DMS114 treated with DMSO at 0.1 percent for 48 hours (cell line): Measurements from ENCODE around the gene FBXW11.
A peak's percentile ranks its signal among the peaks of the same experiment; 100 is the strongest.
"Not testable (repeated sequence)": the region's sequence is repeated elsewhere in the genome, so short reads cannot be mapped to it uniquely, and the experiment has no call there.

Experiments
- DNase-seq: peaks from one replicate; lab custom pipeline; 2025; ENCODE audit not compliant: unreplicated experiment; lab: John Stamatoyannopoulos, UW

The FBXW11 gene

DNA sequence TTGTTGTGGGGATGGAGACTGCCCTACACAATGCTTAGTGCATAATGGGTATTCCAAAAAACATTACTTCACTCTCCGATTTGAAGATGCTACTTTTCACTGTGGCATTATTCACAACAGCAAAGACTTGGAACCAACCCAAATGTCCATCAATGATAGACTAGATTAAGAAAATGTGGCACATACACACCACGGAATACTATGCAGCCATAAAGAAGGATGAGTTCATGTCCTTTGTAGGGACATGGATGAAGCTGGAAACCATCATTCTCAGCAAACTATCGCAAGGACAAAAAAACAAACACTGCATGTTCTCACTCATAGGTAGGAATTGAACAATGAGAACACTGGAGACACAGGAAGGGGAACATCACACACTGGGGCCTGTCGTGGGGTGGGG, 90.7 kb downstream of the FBXW11 start:
- not testable (repeated sequence) for DNase-seq

DNA sequence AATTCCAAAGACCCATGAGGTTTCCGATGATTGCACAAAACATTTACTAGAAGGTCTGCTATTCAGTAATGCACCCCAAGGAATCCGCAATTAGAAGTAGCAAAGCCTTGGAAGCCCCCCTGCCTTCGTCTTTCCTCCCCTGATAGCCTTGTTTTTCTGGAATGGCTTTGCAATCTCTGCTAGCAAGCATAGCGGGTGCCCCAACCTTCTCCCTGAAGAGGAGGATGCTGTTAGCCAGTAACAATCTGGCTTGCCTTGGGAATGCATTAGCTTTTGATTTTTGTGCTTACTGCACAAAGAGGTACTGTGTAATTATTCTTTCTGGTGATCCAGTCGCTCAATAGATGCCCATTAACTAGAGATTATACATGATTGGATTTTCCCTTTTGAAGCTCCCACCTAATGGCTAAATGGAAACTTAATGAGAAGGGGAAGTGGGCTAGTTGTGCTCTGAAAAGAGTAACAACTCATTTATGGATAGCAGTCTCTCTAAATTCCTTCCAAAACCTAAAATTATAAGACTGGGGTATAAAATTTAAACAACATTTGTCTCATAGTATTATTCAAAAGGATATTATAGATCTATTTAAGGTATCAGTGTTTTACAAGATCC, 91.6 kb downstream of the FBXW11 start:
- DNase-seq: no peak

DNA sequence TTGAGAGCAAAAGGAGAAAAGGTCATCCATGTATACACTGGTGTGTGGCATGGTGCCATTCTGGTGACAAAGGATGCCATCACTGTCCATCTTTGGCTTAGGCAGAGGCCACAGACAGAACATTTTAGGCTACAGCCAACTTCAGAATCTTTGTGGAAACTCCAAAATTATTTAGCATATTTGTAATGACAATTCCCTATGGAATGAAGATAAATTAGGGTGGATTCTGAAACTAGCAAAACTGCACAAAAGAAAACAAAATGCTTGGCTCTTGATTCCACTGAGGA, 92.5 kb downstream of the FBXW11 start:
- no peak for DNase-seq

DNA sequence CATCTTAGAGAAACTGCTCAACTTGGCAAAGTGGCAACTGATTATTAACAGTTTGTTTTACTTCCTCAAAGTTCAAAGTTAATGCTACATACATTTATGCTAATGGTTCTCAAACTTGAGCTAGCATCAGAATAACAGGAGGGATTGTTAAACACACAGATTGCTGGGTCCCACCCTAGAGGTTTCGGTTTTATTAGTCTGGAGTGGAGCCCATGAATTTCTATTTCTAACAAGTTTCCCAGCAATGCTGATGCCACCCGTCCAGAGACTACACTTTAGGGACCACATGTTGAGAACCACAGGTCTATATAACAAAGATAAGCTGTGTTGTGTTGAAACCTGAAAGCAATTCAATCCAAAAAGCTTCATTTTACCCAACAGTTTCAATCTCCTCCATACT, 95.3 kb downstream of the FBXW11 start:
- DNase-seq: no peak

DNA sequence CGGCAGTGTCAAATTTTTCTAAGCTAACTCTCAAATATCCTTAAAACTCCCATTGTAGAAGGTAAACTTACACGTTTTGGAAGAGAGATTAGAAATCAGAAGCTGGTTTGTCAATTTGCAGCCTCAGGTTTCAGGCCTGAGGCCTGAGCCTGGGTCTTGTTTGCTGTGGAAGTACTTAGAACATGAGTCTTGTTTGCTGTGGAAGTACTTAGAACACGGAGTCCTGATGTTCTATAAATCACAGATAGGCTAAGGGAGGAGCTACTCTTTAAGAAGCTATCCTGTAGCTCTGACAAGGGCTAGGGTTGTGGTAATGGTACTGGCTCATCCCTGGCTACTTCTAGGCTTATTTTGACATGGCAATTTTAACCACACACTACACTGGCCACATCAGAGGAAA, 97.8 kb downstream of the FBXW11 start:
- DNase-seq: no peak

DNA sequence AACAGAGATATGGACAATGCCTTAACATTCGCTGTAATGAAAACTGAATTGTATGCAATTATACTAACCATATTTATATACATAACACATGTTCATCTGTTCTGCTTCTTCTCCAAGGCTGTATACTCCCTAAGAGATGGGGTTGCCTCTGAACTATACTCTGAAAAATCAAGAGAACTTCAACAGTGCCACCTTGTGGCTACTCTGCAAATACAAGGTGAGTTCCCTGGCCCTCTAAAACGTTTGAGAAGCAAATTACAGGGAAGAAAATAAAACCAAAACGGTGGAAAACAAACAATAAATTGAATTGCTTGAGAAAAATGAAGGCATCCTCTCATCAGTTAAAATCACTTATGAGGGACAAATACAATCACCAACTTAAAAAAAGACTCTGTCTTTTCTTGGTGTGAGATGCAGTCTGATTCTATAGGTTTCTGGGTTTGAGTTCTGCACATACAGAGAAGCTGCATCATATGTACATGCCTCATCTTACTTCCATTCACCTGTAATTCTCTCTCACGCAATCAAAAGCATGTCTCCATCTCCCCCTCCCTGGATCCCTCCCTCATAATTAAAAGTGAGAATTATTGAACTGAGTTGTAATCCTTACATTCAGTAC, 98.6 kb downstream of the FBXW11 start:
- peak; percentile 59 for DNase-seq

DNA sequence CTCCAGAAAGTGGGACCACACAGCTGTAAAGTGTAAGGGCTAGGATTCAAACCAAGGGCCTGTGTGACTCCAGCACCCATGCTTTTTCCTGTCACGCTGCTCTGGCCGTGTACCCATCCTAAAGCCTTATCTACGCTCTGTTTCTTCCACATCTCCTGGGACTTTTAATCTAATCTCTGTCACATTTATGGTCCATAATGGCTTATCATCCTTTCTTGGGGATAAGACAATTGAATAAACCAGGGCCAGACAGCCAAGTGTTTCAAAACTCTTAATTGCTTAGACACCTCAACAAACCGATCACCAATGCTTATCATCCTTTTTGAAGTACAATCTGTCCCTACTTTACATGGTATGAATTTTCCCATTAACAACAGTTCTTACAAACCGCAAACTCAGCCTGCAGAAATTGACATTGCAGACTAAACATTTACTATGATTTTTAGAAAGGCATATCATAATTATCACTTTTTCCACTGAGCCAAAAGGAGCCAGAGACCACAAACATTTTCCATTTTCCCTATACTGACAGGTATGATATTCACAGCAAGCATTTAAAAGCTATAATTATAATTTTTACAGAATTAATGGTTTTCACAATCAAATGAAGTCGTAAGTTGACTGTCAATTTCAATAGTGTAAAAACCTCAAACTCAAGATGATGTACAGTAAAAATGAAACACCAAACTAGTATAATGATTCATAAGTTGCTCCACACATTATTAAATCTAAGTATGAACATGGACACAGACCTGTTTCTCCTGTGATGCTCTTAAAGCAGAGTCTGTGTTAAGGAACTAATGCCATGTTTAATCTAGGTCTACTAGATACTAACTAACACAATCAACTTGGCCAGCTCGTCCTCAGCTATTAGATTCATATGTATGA, 99.5 kb downstream of the FBXW11 start:
- no peak for DNase-seq

DNA sequence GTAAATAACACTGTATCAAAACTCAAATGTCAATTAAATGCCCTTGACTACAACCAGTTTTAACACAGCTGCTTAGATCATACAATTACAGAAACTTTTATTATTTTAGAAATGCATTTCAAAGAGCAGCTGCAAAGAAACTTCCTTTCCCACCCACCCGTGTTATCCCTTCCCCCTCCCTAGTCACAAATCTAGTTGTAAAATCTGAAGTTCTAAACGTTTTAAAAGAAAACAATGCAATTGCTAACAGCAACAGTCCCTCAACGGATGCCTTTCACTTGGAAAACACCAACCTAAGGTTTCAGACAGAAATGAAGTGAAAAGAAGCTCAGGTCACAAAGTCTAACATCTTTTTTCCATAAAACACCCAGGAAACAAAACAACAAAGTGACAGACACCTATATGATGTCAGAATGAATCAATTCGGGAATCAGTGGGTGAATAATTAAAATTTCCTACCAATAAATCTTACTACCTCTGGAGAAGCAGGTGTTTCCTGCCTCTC, 100.3 kb downstream of the FBXW11 start:
- no peak for DNase-seq

DNA sequence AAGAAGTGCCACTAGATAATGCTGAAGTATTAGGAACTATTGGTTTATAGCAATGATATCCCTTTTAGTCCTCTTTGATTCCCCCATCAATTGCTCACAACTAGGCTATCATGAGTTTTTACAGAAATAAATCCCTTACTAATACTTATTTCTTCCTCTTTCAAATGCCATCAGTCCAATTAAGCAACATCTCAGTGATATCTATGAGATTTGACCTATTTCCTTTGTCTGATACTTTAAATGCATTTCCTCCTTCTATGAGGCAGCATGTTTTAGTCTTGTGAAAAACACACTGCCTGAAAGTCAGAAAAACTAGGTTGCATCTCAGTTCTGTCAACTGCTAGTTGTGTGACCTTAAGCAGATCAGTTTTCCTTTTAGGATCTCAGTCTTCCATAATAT, 101.6 kb downstream of the FBXW11 start:
- no peak for DNase-seq

DNA sequence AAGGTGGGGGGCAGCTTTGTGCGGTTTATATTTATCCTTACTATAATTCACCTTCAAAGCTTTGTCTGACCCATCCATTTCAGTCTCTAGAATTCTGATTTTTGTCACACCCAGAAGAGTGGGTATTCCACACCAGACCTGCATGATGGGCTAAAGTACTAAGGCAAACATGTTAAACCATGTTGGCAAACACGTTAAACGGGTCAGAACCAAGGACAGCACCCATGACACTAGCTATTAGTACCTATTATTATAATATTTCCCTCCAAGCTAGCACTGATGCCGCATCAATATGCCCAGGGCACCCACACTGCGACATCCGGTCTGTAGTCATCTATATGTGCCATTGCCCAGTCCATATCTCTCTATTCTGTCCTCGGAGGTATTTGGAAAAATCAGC, 104.7 kb downstream of the FBXW11 start:
- DNase-seq: no peak

DNA sequence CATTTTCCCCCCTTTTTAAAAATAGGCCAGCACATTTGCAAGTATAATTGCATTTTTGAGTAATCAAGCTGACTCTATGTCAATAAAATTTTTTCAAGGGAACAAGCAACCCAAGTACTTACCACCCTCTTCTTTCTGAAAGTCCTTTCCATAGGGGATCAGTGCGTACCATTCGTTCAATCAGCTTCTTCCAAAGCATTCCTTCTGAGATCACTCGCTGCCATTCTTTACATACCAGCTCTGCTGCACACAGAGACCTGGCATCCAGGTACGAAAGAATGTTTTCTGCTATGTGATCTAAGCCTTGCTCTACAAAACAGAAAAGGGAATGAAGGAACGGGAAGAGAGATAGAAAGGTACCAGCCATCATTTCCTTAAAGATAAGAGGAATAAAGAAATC, 106.6 kb downstream of the FBXW11 start:
- no peak for DNase-seq

DNA sequence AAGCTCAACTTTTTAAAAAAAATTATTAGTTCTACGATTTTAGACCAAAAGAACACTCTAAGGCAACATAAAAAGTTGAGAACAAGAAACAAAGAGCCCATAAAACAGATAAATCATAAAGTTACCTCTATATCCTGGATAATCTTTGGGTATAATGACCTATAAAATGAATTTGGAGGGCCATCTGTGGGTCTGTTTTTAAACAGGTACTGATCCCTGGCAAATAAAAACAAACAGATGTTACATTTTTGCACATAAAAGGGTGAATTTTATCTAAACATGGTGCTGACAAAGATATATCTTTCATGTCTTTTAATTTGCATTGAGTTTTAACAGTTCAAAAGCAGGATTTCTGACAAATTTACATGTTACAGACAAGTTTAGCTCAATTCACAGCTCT, 107.6 kb downstream of the FBXW11 start:
- no peak for DNase-seq

DNA sequence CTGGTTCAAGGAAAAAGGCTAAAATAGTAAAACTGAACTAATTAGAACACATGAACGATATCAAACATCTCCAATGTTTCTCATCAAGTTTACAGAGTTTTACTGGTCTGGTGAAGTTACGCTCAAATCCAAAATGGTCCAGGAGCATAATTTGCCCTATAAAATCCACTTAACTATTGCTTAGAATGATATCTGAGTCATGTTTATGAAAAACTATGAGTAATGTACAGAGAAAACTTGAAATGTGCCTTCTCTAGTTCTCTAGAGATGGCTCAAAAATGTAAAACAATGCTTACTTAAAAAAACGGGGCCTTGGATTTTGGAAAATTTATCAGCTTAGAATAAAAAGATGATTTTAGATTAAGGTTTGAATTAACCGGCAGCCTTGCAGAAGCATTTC, 108.1 kb downstream of the FBXW11 start:
- DNase-seq: no peak

DNA sequence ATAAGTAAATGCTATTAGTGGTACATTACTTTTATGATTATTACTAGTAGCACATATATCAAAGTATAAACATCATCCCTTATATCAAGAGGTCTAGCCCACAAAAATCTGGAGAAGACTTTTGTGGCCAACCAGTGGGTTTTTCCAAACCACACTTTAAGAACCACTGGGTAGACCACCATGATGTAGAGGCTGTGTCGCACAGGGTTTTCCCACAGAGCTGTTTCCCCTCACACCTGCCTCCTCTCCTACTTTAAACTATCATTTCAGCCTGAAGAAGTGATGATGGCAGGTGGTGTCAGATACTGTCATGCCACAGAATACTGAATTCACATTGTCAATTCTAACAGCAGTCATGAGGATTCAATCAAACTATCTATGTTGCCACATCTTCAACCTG, 109.2 kb downstream of the FBXW11 start:
- no peak for DNase-seq

DNA sequence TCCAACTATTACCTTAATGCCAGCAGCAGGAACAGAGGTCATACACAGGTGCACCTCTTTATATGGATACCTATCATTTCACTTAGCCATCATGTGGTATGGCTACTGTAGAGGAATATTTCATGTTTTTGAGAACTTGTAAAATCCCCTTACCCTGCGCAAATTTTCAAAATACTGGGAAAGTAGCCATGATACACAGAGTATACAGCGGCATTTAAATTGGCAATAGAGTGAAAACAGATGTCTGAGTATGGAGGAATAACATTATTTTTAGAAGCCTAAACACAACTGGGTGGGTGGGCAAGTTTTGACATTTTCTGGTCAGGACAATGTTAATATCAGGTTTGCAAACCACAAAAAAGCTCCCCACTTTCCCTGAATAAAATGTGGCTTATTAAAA, 111.4 kb downstream of the FBXW11 start:
- DNase-seq: no peak

DNA sequence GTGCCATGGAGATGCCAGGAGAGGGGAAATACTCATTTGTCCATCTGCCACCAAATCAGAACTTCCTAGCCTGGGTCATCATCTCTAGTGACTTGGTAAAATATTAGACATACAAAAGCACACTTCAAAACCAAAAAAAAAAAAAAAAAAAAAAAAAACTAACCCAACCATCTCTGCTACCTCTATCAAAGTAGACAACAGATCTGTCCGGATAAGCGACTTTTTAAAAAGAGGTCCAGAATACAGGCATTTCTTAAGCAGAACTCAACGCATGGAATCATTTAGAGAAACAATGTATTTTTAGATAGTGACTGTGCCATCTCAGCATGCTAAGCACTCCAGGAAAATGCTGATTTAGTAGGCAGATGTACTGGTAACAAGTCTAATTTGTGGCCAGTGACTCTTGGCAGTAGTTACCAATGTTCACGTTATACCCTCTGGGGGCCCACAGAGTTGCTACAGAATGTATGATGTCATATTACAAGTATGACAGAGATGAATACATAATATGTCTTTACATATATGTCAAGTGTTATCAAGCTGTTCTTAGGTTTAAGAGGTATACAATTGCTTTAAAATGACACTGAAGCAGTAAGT, 113.0 kb downstream of the FBXW11 start:
- DNase-seq: no peak

DNA sequence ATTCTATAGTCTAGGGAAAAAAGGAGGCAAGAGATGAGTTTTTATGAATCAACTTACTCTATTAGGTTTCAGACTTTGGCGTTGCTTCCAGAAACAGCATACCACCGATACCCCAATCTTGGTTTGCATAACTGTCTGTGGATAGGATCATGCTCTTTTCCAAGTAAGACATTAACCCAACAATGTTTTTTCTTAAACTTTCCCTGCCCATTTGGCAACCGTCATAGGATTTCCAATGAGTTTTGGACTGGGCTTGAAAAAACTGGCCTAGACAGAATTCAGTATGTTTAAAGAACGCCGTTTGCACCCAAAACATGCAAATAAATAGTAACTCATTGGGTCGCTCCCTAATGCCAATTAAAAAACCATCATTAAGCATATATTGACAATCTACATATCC, 114.8 kb downstream of the FBXW11 start:
- no peak for DNase-seq

DNA sequence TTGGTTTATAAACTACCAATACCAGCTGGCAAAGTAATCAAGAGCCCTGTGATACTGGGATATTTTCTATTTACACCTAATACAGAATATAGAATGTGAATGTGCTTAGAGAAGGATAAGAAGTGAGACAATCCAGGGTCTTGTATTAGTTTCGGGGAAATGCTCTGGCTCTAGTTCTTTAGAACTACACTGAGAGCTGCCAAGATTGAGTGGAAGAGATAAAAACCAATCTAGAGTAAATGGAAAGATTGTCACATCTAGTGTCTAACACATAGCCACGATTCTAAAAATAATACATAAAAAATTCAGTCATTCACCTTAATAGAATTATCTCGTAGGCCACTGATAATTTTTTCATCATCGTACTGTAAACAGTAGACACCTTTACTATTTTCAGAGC, 115.3 kb downstream of the FBXW11 start:
- no peak for DNase-seq

DNA sequence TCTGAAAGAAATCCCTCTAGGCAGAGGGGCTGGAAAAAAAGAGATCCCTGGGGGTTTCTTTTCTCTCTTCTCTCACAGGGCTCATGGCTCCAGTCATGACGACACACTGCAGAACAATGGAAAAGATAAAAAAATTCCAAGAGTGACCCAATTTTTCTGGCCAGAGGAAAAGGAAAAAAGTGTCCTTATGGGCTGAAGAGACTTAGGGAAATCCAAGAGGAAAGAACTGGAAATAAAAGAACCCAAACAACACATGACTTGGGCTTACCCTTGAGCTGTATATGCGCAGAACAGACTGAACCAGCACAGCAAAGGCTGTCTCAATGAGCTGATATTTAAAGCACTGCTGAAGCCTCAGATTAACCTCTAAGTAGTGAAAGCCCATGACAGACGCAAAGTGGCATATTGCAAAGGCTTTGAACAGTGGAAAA, 118.4 kb downstream of the FBXW11 start:
- DNase-seq: no peak

DNA sequence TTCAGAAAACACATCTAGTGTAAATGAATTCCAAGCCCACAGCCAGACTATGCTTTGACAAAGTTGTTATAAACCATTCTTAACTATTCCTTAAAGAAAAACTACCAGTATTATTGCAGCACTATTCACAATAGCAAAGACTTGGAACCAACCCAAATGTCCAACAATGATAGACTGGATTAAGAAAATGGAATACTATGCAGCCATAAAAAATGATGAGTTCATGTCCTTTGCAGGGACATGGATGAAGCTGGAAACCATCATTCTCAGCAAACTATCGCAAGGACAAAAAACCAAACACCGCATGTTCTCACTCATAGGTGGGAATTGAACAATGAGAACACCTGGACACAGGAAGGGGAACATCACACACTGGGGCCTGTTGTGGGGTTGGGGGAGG, 120.4 kb downstream of the FBXW11 start:
- not testable (repeated sequence) for DNase-seq

DNA sequence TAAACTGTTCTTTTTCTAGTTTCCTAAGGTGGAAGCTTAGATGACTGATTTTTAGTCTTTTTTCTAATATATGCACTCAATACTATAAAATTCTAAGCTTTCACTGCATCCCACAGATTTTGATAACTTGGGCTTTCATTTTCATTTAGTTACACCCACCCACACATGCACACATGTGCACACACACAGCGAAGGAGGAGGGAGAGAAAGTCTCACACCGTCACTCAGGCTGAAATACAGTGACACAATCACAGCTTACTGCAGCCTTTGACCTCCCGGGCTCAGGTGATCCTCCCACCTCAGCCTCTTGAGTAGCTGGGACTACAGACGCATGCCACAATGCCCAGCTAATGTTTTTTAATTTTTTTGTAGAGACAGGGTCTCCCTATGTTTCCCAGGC, 124.3 kb downstream of the FBXW11 start:
- no peak for DNase-seq

DNA sequence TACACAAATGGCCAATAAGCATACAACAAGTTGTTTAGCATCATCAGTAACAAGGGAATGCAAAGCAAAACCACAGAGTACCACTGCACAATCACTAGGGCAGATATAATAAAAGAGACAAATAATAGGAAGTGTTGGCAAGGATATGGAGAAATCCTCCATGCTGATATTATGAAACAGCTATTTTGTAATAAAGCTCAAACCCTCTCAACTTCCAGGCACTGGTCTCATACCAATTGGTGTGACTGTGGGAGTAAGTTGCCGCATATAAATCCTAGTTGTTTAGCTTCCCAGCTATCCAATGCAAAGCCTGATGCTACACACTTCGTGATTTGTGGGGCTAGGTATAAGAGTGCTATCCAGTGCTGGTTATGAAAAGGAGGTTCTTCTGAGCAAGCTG, 132.2 kb downstream of the FBXW11 start:
- DNase-seq: no peak
